HepG2 (cell line): ENCODE results near the gene MINDY3. TPM values are rescaled to one million over a fixed set of nuclear protein-coding genes. Genes with fewer than 3 reads are reported as not detected.
A peak's percentile ranks its signal among the peaks of the same experiment; 100 is the strongest.

Source experiments
- ARID2 ChIP-seq: sonication (generic); formaldehyde crosslinking; IDR thresholded peaks from 2 replicates; pipeline ENCODE4 v1.8.1; 2022; ENCODE audit warnings: mild to moderate bottlenecking, missing genetic modification reagents, borderline replicate concordance
- ARNT ChIP-seq: fragments of 450-650 bp; IDR thresholded peaks from 2 replicates; pipeline ENCODE4 v1.6.1; 2017
- CHCHD3 ChIP-seq: sonication (generic); formaldehyde crosslinking; IDR thresholded peaks from 2 replicates; pipeline ENCODE4 v1.8.0; 2022; ENCODE audit warnings: mild to moderate bottlenecking, missing genetic modification reagents, moderate library complexity
- EZH2 ChIP-seq: conservative IDR thresholded peaks from 2 replicates; pipeline ENCODE4 v1.6.1; 2012; ENCODE audit warnings: mild to moderate bottlenecking, low read depth, low read length, moderate library complexity
- FIP1L1 ChIP-seq: fragments of 200-400 bp; formaldehyde crosslinking; IDR thresholded peaks from 2 replicates; pipeline ENCODE4 v1.6.1; 2018; ENCODE audit warnings: low read depth, mild to moderate bottlenecking, low read length, moderate library complexity, borderline replicate concordance; ENCODE audit not compliant: insufficient read depth
- FOXA1 ChIP-seq, 2 experiments: fragments of 450-650 bp in 1 of 2; sonication (generic) in 1 of 2; formaldehyde crosslinking in 1 of 2; IDR thresholded peaks; 2 replicates each; pipeline versions ENCODE4 v1.4.0 to v1.6.1; 2016 to 2020; ENCODE audit warnings: missing genetic modification reagents in 1 of 2
- HOXA3 ChIP-seq: sonication (generic); formaldehyde crosslinking; IDR thresholded peaks from 2 replicates; pipeline ENCODE4 v1.5.0; 2020; ENCODE audit warnings: missing genetic modification reagents
- JUNB ChIP-seq: sonication (generic); formaldehyde crosslinking; IDR thresholded peaks from 2 replicates; pipeline ENCODE4 v1.8.0; 2022; ENCODE audit warnings: missing genetic modification reagents, mild to moderate bottlenecking, borderline replicate concordance
- MTA3 ChIP-seq: sonication (generic); formaldehyde crosslinking; IDR thresholded peaks from 2 replicates; pipeline ENCODE4 v1.4.0; 2020; ENCODE audit warnings: missing genetic modification reagents
- PAWR ChIP-seq: sonication (generic); formaldehyde crosslinking; IDR thresholded peaks from 2 replicates; pipeline ENCODE4 v1.4.0; 2020; ENCODE audit warnings: missing genetic modification reagents, mild to moderate bottlenecking, borderline replicate concordance
- PBX2 ChIP-seq: IDR thresholded peaks from 2 replicates; pipeline ENCODE4 v1.6.1; 2016; ENCODE audit warnings: control low read depth
- RFX5 ChIP-seq: IDR thresholded peaks from 2 replicates; pipeline ENCODE4 v1.6.1; 2011; ENCODE audit warnings: low read depth, low read length, improper control_type of control experiment
- SNAPC2 ChIP-seq: sonication (generic); formaldehyde crosslinking; IDR thresholded peaks from 2 replicates; pipeline ENCODE4 v1.8.1; 2022; ENCODE audit warnings: mild to moderate bottlenecking, missing genetic modification reagents
- TSC22D2 ChIP-seq: sonication (generic); formaldehyde crosslinking; IDR thresholded peaks from 2 replicates; pipeline ENCODE4 v1.5.1; 2020; ENCODE audit warnings: missing genetic modification reagents, mild to moderate bottlenecking, borderline replicate concordance
- YY1 ChIP-seq: IDR thresholded peaks from 2 replicates; pipeline ENCODE4 v1.6.1; 2011; ENCODE audit warnings: low read length, low read depth, moderate library complexity, mild to moderate bottlenecking; ENCODE audit not compliant: insufficient read depth, insufficient replicate concordance
- ZKSCAN8 ChIP-seq: IDR thresholded peaks from 2 replicates; pipeline ENCODE4 v1.6.1; 2016; ENCODE audit warnings: borderline replicate concordance, missing genetic modification reagents, missing compliant biosample characterization
- ZNF205 ChIP-seq: IDR thresholded peaks from 2 replicates; pipeline ENCODE4 v1.6.1; 2018; ENCODE audit warnings: missing biosample characterization, missing genetic modification reagents
- ZNF383 ChIP-seq: sonication (generic); formaldehyde crosslinking; IDR thresholded peaks from 2 replicates; pipeline ENCODE4 v1.4.0; 2020; ENCODE audit warnings: missing genetic modification reagents, mild to moderate bottlenecking, borderline replicate concordance
- ZNF558 ChIP-seq: sonication (generic); formaldehyde crosslinking; IDR thresholded peaks from 2 replicates; pipeline ENCODE4 v1.9.0; 2022; ENCODE audit warnings: mild to moderate bottlenecking, missing genetic modification reagents, borderline replicate concordance
- polyA plus RNA-seq, 8 experiments: library from polyadenylated mRNA; depleted of rRNA in 3 of 8; stranded (reverse) in 7 of 8; unstranded in 1 of 8; fragments of >200 nt; fragmentation: Illumina TruSeq in 4 of 8; extraction: Trizol in 4 of 8; gene quantifications; 2 replicates each; pipeline versions ENCODE4 v1.2.1 to v1.2.3, GENCODE V29; 2011 to 2016; ENCODE audit warnings: low read depth in 4 of 8, missing spikeins in 1 of 8, mixed read lengths in 1 of 8; ENCODE audit not compliant: insufficient read depth in 1 of 8
- total RNA-seq, 5 experiments: library from RNA; depleted of rRNA; stranded (reverse); fragments of >200 nt; fragmentation: Illumina TruSeq; extraction: Trizol; gene quantifications; 2 replicates each; pipeline ENCODE4 v1.2.3, GENCODE V29; 2016; ENCODE audit warnings: low read depth in 1 of 5
- TF ChIP-seq, protein P1 (sequence below): sonication (generic); formaldehyde crosslinking; IDR thresholded peaks from 2 replicates; pipeline ENCODE4 v1.4.0; 2020; ENCODE audit warnings: missing genetic modification reagents, borderline replicate concordance
- TF ChIP-seq, protein P2 (sequence below): sonication (generic); formaldehyde crosslinking; IDR thresholded peaks from 2 replicates; pipeline ENCODE4 v1.4.0; 2020; ENCODE audit warnings: missing genetic modification reagents; ENCODE audit errors: not compliant biosample characterization
- TF ChIP-seq, protein P3 (sequence below): IDR thresholded peaks from 2 replicates; pipeline ENCODE4 v1.6.1; 2018; ENCODE audit warnings: missing genetic modification reagents, mild to moderate bottlenecking, missing compliant biosample characterization

MINDY3 gene
- total and polyA plus RNA-seq, 2 of the 13 experiments (the other 11 are each of a cell fraction or from before 2014, with no cell fraction given), result 6.4 to 17.5 TPM

GRCh38 chr10:15859906-15860691 is at the start of gene MINDY3 (continued):
- TF ChIP-seq ARID2 (CRISPR knock-in tag) (no peak), JUNB (no peak), TSC22D2 (CRISPR knock-in tag) (0 out of 2 replicates have a peak, but pooled peaks have one; percentile 45), YY1 (peak; percentile 11), SNAPC2 (CRISPR knock-in tag) (no peak), RFX5 (no peak), FIP1L1 (no peak), ZNF383 (CRISPR knock-in tag) (no peak), ZNF205 (CRISPR knock-in tag) (no peak), PAWR (CRISPR knock-in tag) (no peak), ZKSCAN8 (no peak), FOXA1 (IDR thresholded peaks at IDR 0.05) (no peak), FOXA1 (CRISPR knock-in tag; IDR thresholded peaks at IDR 0.05) (no peak), ZNF558 (CRISPR knock-in tag) (no peak), EZH2 (no peak), HOXA3 (CRISPR knock-in tag) (peak; percentile 54; the same call in 1 of the 2 replicates), CHCHD3 (CRISPR knock-in tag) (no peak), ARNT (no peak), MTA3 (no peak), PBX2 (CRISPR knock-in tag) (no peak)
- TF ChIP-seq, protein P1, sequence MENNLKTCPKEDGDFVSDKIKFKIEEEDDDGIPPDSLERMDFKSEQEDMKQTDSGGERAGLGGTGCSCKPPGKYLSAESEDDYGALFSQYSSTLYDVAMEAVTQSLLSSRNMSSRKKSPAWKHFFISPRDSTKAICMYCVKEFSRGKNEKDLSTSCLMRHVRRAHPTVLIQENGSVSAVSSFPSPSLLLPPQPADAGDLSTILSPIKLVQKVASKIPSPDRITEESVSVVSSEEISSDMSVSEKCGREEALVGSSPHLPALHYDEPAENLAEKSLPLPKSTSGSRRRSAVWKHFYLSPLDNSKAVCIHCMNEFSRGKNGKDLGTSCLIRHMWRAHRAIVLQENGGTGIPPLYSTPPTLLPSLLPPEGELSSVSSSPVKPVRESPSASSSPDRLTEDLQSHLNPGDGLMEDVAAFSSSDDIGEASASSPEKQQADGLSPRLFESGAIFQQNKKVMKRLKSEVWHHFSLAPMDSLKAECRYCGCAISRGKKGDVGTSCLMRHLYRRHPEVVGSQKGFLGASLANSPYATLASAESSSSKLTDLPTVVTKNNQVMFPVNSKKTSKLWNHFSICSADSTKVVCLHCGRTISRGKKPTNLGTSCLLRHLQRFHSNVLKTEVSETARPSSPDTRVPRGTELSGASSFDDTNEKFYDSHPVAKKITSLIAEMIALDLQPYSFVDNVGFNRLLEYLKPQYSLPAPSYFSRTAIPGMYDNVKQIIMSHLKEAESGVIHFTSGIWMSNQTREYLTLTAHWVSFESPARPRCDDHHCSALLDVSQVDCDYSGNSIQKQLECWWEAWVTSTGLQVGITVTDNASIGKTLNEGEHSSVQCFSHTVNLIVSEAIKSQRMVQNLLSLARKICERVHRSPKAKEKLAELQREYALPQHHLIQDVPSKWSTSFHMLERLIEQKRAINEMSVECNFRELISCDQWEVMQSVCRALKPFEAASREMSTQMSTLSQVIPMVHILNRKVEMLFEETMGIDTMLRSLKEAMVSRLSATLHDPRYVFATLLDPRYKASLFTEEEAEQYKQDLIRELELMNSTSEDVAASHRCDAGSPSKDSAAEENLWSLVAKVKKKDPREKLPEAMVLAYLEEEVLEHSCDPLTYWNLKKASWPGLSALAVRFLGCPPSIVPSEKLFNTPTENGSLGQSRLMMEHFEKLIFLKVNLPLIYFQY (CRISPR knock-in tag), result 0 out of 2 replicates have a peak, but pooled peaks have one; percentile 24
- TF ChIP-seq, protein P2, sequence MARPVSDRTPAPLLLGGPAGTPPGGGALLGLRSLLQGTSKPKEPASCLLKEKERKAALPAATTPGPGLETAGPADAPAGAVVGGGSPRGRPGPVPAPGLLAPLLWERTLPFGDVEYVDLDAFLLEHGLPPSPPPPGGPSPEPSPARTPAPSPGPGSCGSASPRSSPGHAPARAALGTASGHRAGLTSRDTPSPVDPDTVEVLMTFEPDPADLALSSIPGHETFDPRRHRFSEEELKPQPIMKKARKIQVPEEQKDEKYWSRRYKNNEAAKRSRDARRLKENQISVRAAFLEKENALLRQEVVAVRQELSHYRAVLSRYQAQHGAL (CRISPR knock-in tag), result no peak
- TF ChIP-seq, protein P3, sequence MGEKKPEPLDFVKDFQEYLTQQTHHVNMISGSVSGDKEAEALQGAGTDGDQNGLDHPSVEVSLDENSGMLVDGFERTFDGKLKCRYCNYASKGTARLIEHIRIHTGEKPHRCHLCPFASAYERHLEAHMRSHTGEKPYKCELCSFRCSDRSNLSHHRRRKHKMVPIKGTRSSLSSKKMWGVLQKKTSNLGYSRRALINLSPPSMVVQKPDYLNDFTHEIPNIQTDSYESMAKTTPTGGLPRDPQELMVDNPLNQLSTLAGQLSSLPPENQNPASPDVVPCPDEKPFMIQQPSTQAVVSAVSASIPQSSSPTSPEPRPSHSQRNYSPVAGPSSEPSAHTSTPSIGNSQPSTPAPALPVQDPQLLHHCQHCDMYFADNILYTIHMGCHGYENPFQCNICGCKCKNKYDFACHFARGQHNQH (CRISPR knock-in tag), result no peak
